Loucy (cell line): ENCODE measurements around the gene ZNF148.

Source experiments
- H2AFZ ChIP-seq: fragments of 200-600 bp; sonication (generic); 2 replicates; pipeline ENCODE4 v1.6.0; 2016; ENCODE audit warnings: antibody characterized with exemption, mild to moderate bottlenecking, low read length, moderate library complexity
- H3F3A ChIP-seq: fragments of 200-600 bp; 2 replicates; pipeline ENCODE4 v1.6.0; 2016; ENCODE audit warnings: antibody characterized with exemption, low read depth, mild to moderate bottlenecking
- H3K27me3 ChIP-seq: fragments of 200-600 bp; sonication (generic); 2 replicates; pipeline ENCODE4 v1.6.1; 2014; ENCODE audit warnings: low read length, mild to moderate bottlenecking; ENCODE audit not compliant: insufficient read depth, poor library complexity, severe bottlenecking
- H3K36me3 ChIP-seq: fragments of 200-600 bp; sonication (generic); 2 replicates; pipeline ENCODE4 v1.6.1; 2016; ENCODE audit warnings: low read length; ENCODE audit not compliant: insufficient read depth
- H3K4me1 ChIP-seq: fragments of 200-600 bp; sonication (generic); 2 replicates; pipeline ENCODE4 v1.5.1; 2014; ENCODE audit warnings: low read length, mild to moderate bottlenecking; ENCODE audit not compliant: insufficient read depth, poor library complexity, severe bottlenecking
- H3K4me2 ChIP-seq: fragments of 200-600 bp; sonication (generic); 2 replicates; pipeline ENCODE4 v1.6.0; 2014; ENCODE audit warnings: antibody characterized with exemption, low read length, low read depth, mild to moderate bottlenecking; ENCODE audit not compliant: poor library complexity, severe bottlenecking
- H3K4me3 ChIP-seq: fragments of 200-600 bp; sonication (generic); 2 replicates; pipeline ENCODE4 v1.5.1; 2014; ENCODE audit warnings: low read length, mild to moderate bottlenecking, mixed read lengths; ENCODE audit not compliant: poor library complexity, severe bottlenecking
- H3K79me2 ChIP-seq: fragments of 200-600 bp; sonication (generic); 2 replicates; pipeline ENCODE4 v1.6.1; 2014; ENCODE audit warnings: low read length; ENCODE audit not compliant: insufficient read depth
- H3K9ac ChIP-seq: fragments of 200-600 bp; sonication (generic); 2 replicates; pipeline ENCODE4 v1.6.0; 2014; ENCODE audit warnings: mild to moderate bottlenecking, low read depth, low read length, moderate library complexity; ENCODE audit not compliant: poor library complexity, severe bottlenecking
- H3K9me2 ChIP-seq: fragments of 200-600 bp; sonication (generic); replicated peaks from 2 replicates; pipeline ENCODE4 v1.6.1; 2016; ENCODE audit warnings: low read depth, low read length, mixed read lengths
- H3K9me3 ChIP-seq: fragments of 200-600 bp; sonication (generic); 2 replicates; pipeline ENCODE4 v1.6.1; 2014; ENCODE audit warnings: mild to moderate bottlenecking, antibody characterized with exemption, low read length, low read depth; ENCODE audit not compliant: insufficient read depth
- H4K20me1 ChIP-seq: fragments of 200-600 bp; sonication (generic); 2 replicates; pipeline ENCODE4 v1.6.0; 2014; ENCODE audit warnings: antibody characterized with exemption, low read length, mild to moderate bottlenecking; ENCODE audit not compliant: insufficient read depth, poor library complexity, severe bottlenecking
- EZH2phosphoT487 ChIP-seq: fragments of 200-600 bp; IDR thresholded peaks from 2 replicates; pipeline ENCODE4 v1.6.1; 2018; ENCODE audit warnings: antibody characterized with exemption, mild to moderate bottlenecking, moderate library complexity, borderline replicate concordance
- TF ChIP-seq, protein P1 (sequence below): fragments of 200-600 bp; sonication (generic); conservative IDR thresholded peaks from 2 replicates; pipeline ENCODE4 v1.5.1; 2014; ENCODE audit warnings: mild to moderate bottlenecking, antibody characterized with exemption, low read length

The ZNF148 gene

DNA sequence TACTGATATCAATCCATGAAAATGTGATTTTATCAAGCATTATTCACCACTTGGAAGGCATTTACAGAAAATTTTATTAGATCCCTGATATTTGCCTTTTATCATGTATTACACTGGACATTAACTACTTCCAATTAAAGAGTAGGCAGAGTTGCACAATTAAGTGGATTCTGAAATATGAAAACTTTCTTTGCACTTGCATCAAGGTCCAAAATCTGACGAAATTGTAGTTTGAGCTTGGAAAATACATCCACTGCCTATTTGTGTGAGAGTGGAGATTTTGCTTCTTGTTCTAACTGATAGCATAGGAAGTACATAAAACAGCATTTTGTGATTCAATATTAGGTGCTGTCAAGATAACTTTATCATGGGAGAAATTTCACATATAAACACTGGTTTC, 113.0 kb downstream of the ZNF148 start:
- Histone ChIP-seq H3K9me2 (no peaks in the 10 kb centered on the region), H3K9ac (no peak overlapping the region), H3F3A (no peaks in the 10 kb centered on the region), H3K36me3 (peaks cover 6% of the 10 kb centered on the region; the same call in 1 of the 2 replicates), H4K20me1 (no peaks in the 10 kb centered on the region), H3K9me3 (0 out of 2 replicates have a peak, but pooled peaks cover under 1% of the 10 kb centered on the region), H3K4me3 (no peak overlapping the region), H2AFZ (no peak overlapping the region), H3K27me3 (no peaks in the 10 kb centered on the region), H3K4me1 (no peaks in the 10 kb centered on the region), H3K79me2 (peaks cover 2% of the 10 kb centered on the region; the same call in 1 of the 2 replicates), H3K4me2 (no peak overlapping the region)
- TF ChIP-seq, protein P1, sequence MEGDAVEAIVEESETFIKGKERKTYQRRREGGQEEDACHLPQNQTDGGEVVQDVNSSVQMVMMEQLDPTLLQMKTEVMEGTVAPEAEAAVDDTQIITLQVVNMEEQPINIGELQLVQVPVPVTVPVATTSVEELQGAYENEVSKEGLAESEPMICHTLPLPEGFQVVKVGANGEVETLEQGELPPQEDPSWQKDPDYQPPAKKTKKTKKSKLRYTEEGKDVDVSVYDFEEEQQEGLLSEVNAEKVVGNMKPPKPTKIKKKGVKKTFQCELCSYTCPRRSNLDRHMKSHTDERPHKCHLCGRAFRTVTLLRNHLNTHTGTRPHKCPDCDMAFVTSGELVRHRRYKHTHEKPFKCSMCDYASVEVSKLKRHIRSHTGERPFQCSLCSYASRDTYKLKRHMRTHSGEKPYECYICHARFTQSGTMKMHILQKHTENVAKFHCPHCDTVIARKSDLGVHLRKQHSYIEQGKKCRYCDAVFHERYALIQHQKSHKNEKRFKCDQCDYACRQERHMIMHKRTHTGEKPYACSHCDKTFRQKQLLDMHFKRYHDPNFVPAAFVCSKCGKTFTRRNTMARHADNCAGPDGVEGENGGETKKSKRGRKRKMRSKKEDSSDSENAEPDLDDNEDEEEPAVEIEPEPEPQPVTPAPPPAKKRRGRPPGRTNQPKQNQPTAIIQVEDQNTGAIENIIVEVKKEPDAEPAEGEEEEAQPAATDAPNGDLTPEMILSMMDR = no peak
- TF ChIP-seq EZH2phosphoT487 = no peak

DNA sequence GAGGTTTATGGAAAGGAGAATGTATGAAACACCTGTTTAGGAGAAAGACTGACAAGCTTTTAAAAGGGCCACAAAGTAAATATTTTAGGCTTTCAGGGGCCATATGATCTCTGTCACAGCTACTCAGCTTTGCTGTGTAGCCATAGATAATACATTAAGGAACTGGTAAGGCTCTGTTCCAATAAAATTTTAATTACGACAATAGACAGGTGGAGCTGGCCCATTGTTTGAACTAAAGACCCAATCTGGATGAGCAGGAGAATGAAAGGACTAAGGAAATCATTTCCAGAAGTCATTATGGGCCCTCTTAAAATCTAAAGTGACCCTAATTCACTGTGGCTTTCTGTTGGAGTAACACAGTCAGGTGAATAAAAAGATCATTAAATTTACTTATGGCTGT, 114.1 kb downstream of the ZNF148 start:
- TF ChIP-seq, protein P1 = no peak
- no peak for TF ChIP-seq EZH2phosphoT487
- H3K27me3 ChIP-seq = no peaks in the 10 kb centered on the region
- H3K4me2 ChIP-seq = no peak overlapping the region
- H3K9me2 ChIP-seq = no peaks in the 10 kb centered on the region
- H3K9ac ChIP-seq = no peak overlapping the region
- H3K79me2 ChIP-seq = no peaks in the 10 kb centered on the region
- H3K9me3 ChIP-seq = peaks cover 8% of the 10 kb centered on the region
- no peaks in the 10 kb centered on the region for H3F3A ChIP-seq
- H4K20me1 ChIP-seq = no peaks in the 10 kb centered on the region
- H2AFZ ChIP-seq = no peak overlapping the region
- H3K36me3 ChIP-seq = peaks cover 13% of the 10 kb centered on the region; the same call in 1 of the 2 replicates
- H3K4me3 ChIP-seq = no peak overlapping the region
- H3K4me1 ChIP-seq = no peaks in the 10 kb centered on the region

DNA sequence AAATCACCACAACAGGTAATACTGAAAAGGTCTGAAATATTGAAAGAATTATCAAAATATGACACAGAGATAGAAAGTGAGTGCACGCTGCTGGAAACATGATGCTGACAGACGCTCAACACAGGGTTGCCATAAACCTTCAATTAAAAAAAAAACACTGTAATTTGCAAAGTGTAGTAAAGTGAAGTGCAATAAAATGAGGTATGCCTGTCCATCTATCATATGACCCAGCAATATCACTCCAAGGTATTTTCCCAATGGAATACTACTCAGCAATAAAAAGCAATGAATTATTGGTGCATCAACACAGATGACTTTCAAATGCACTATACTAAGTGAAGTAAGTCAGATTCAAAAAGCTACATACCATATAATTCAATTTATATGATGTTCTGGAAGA, 115.0 kb downstream of the ZNF148 start:
- Histone ChIP-seq H3K4me3 (no peak overlapping the region), H3K9ac (no peak overlapping the region), H3K9me2 (no peaks in the 10 kb centered on the region), H3K27me3 (no peaks in the 10 kb centered on the region), H3K36me3 (peaks cover 13% of the 10 kb centered on the region; the same call in 1 of the 2 replicates), H3K4me2 (no peak overlapping the region), H3K4me1 (no peaks in the 10 kb centered on the region), H3K79me2 (no peaks in the 10 kb centered on the region), H2AFZ (no peak overlapping the region), H4K20me1 (no peaks in the 10 kb centered on the region), H3F3A (no peaks in the 10 kb centered on the region), H3K9me3 (peaks cover 8% of the 10 kb centered on the region)
- TF ChIP-seq, protein P1 = no peak
- TF ChIP-seq EZH2phosphoT487 = no peak
